NOMO-1 treated with dmso at 0.1 percent for 144 hours (cell line): ENCODE measurements around the gene WDFY4.

Experiments
- DNase-seq: peaks from one replicate; lab custom pipeline; 2025; ENCODE audit not compliant: unreplicated experiment; lab: John Stamatoyannopoulos, UW

The WDFY4 gene

DNA sequence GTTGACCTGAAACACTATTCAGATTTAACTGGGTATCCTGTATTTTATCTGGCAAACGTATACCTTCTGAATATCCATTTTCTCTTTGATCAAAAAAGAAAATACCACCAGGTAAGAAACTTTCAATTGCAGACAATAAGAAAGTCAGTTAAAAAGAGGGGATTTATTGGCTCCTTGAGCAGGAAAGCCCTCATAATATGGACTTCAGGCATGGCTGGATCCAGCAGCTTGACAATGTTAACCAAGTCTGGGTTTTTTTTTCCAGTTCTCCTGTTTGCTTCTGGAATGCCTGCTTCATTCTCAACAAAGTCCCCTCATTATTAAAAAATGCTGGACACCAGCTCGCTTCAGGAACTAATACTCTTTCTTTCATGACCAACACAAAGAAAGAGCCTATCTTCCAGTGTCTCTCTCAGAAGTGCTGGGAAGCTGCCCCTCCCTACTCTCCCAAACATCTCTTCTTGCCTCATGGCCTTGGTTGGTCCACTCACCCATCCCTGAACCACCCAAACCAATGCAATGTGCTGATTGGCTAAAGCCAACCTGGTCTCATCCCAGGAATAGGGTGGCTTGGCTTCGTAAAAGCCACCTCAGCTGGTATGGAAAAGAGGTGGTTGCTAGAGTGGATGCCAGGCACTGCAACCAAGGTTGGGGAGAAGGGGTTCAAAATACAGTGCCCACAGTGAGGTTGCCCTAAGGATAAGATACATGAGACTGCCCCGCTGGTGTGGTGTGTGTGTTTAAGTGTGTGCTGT lies 30.6 kb upstream of the WDFY4 start:
- no peak for DNase-seq

DNA sequence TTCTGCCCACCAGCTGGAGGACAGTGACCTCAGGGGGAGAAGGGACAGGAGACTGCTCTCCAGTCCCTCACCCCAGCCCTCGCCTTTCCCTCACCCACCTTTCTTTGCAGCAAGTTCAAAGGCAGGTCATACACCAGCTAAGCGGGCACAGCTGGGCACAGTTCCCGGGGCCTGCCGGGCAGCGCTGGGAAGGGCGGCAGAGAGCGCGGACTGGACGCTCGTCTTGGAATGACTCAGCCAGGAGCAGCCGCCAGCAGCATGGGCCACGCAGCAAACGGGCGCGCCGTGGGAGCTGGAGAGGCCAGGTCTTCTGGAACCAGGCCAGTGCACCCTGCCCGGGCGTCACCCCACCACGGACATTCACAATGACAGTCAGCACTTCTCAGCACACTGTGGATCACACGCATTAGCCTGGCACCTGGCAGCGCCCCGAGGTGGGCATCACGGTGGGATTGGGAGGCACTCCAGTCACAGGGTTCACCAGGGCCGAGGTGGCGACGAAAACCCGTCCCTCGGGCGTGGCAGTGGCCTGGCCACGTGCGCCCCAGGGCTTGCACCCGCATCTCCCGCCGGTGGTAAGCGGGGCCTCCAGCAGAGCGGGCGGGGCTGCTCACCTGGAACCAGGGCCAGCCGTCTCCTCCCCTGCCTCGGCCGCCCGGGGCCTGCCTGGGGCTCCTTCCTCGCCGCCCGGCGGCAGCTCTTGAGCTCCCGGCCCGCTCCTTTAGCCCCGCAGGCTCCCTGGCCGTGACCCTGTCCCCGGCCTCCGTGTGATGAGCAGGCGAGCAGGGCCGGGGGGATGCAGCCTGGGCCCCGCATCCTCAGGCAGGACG lies 29.0 kb upstream of the WDFY4 start:
- no peak for DNase-seq

DNA sequence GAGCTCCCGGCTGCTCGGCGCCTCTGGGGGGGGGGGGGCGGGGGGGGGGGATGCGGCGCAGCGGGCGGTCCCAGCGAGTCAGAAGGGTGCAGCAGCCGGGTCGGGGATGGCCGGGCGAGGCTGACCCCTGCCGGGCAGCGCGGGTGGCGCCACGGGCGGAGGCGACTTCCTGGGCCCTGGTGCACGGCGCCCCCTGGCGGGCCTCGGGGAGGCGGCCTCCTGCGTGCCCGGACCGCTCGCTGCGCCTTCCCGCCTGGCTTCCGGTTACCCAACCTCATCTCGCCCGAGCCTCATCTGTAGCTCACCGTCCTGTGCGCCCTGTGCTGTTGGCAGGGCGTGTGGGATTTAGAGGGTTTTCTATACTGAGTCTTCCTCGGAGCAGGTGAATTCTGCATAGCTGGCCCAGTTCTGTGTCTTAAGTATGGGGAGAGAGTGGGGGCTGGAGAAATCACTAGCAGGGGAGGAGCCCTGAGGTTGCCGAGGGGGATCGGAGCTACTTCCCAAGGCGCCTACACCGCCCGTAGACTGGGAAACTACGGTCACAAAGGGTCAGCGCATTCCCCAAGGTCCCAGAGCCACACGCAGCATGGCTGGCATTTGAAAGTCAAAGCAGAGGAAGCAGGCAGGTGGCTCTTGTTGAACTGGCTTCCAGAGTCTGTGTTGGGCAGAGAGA lies 28.3 kb upstream of the WDFY4 start:
- DNase-seq = peak; percentile 87

DNA sequence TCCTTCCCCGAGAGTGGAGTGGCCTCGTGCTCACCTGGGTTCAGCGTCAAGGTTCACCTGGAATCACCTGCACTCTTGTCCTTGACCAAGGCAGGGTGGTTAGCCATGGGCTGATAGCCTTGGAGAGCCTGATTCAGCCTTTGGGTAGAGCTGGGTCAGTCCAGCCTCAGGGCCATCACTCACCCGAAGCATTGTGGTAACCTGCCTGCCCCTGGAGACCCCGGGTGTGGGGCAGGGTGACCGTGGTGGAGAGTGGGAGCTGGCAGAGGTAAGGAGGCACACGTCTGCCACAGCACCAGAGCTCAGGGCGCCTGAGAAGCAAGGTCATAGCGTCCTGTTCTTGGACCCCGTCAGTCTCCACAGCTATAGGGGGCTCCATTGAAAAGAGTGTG lies 27.8 kb upstream of the WDFY4 start:
- no peak for DNase-seq

DNA sequence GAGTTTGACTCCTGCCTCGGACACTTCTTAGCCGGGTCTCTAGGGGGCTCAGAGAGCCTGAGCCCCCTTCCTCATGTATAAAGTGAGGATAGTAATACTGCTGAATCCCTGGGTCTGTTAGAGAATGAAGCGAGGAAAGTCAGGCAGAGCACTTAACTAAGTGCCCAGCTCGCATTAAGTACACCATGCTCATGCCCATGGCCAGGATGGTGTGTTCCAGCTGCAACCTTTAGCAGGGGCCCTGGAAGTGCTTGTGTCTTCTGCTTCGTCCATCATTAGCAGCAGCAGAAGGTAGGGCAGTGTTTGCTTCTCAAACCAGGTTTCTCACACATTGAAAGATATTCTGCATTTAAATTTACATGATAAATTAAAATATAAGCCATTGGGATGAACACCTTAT lies 27.3 kb upstream of the WDFY4 start:
- no peak for DNase-seq

DNA sequence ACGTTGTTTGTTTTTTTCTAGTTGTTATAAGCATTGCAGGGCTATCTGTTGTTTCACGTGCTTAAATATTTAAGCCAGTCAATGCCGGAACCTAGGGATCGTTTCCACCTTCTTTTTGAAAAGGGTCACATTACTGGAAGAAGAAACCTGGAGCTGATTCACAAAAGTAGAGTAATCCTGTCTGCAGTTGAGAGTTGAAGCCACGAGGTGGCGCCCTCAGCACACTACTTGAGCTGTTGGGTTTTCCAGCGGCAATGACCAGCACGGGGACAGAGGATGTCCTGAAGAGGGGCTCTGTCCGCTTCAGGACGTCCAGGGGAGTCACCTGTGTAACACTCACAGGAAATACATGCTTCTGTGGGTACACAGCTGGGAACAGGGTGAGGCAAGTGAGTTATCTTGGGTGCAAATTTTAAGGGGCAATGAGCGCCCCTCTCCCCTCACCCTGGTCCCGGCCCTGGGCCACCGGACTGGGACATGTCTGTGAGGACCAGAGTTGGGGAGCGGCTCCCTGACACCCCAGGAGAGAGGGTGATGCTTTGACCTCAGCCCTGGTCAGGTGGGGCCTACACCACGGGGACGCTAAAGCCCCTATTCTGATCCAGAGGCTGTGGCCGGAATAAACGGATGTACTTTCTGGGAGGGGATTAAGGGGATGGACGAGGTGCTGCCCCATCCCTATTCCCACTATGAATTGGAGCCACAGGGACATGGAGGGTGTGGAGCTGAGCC lies 26.3 kb upstream of the WDFY4 start:
- DNase-seq = no peak

DNA sequence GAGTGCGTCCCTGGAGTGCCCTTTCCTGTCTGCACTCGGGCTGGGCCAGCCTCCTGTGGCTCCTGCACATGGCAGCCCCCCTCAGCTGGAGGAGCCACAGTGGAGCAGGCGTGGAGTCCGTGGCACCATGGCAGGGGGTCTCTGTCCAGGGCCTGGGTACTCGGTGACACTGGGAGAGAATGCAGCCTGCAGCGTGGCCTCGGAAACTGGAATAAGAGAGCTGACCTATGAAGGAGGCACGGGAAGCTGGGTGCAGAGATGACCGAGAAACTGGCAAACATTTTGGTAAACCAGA lies 25.8 kb upstream of the WDFY4 start:
- DNase-seq = no peak

DNA sequence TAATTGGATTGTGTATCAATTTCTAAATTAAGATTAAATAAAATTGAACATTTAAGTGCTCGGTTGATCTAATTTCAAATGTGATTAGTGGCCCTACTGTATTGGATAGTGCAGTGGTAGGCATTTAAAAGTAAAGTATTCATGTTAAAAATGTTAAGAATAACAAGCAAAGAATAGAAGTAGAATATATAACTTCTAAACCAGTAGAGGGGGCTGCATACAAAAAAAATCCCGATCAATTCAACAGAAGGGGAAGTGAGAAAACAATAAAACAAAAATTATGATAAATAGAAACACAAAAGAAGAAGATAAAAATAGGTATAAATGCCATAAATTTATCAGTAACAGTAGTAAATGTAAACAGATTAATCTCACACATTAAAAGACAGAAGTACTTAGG lies 24.9 kb upstream of the WDFY4 start:
- DNase-seq = peak; percentile 67

DNA sequence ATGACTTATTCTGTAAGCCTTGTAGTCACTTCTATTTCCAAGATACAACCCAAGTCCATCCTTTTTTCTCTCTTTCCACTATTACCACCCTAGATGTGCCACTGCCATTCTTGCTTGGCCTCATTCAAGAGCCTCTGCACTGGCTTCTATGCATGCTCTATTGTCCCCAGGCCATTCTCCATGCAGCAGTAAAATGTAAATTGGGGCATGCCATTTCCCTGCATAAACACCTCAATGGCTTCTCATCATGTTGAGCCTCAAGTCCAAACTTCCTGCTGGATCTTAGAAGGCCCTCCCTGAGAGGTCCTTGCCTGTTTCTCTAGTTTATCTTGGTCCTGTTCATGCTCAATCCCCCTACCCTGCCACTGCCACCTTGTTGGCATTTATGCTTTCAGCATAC lies 23.2 kb upstream of the WDFY4 start:
- DNase-seq = no peak

DNA sequence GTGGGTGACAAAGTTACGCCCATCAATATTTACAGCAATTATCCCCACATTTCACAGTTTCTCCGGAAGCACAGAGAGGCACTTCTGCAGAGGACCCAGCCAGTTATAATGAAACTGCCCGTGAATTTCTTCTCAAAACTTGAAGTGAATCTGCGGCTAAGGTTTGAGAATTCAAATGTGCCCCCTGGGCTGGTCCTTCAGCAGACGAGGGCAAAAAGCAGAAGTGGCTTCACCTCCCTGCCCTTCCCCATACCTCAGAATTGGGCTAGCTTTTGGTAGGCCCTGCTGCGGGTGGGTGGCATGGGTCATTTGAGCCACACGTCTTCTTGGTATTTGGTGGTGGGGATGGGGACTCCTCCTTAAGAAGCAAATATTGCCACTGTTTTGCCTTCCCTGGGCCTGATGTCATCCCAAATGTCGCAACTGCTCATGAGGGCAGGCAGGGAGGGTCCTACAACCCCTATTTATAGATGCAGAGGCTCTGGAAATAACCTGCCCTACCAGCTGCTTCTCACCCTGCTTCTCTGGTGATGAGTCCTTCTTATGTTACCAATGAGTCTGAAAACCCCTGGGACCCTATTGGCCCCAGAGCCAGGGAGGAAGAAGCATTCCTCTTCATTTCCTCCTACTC lies 16.6 kb upstream of the WDFY4 start:
- DNase-seq = peak; percentile 90

DNA sequence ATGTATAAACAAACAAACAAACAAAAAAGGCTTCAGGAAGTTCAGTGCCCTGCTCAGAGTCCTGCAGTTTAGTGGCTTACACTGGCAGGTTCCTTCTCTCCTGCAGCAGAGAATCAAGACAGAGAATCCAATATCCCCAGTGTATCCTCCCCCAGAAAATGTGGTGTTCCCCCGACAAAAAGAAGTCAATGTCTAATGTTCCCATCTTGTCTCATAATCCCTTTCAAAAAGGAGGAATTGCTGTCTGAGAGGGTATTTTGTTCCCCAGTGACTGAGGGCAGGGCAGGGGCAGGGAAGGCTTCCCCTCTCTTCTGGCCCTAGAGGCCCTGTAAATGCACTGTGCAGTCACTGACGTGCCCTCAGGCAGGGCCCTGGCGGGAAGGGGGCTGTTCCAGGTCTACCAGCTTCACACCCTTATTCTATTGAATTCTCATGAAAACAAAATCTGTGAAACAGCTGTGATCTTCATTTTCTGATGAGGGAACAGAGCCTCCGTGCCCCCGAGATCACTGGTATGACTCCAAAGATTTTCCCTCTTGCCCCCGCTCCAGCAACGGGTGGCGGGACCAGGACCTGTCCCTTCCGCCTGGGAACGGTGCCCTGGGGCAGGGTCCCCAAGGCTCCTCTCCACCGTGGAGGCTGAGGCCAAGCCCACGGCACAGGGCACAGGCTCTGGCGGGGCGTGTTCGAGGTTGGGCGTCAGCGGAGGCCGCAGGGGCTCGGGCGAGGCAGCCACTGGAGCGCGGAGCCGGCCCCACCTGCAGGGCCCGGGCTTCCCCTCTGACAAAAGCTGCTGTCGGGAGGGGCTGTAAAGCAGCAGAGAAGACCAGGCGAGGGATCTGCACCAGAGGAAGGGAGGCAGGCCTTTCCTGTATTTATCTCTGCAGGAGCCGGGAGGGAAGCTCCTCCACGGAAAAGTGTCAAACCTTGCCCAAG lies 13.4 kb upstream of the WDFY4 start:
- DNase-seq = no peak

DNA sequence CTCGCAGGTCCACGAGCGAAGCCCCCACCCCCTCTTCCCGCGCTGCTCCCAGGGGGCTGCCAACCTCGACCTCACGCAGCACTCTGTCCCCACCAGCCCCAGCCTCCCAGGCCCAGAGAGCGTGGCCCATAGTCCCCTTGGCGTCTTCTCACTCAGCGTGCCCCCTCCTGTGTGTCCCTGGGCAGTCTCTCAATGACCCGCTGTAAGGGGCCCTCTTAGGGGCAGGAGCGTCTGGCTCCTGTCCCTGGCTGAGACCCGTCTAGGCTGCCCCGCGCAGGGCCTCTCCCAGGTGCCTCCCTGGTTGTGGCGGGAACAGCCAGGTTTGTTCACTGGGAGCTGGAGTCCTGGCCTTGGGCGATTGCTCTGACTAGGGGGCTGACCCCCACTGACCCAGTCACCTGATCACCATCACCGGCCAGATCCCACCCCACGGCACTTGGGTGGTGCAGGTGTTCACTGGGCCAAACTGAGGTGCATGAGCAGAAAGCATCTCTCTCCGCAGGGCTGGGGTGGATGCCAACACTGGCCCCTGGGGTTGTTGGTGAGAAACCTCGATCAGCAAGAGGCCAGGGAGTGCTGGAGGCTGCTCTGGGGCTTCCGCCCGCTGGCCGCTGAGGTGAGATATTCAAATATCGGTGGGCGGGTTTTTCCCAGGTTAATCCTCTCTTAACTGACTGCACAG lies 12.6 kb upstream of the WDFY4 start:
- DNase-seq = no peak

DNA sequence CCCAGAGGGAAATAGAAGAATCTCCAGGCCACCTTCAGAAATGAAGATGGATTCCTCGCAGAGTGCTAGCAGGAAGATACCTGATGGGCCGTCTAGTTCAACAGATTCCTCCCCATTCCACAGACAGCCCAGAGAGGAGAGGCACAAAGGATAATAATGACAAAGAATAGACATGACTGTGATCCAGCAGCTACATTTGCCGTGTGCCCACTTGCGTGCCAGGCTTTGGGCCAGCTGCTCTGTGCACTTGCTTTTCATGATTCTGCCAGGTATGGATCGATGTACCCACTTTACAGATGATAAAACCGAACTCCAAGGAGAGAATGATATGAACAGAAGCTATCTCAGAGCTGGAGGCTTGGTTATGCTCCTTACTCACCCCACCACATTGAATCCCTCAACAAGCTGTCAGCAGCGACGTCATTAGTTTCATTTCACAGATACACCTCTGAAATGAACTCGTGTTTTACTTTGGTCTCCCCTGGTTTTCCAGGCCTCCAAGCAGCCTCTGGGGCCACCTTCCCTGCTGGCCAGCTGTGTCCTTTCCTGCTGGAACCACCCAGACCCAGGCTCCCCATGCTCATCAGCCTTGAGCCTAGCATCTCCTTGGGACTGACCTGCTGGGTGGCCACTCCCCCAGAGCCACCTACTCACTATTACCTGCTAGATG lies 11.9 kb upstream of the WDFY4 start:
- DNase-seq = no peak

DNA sequence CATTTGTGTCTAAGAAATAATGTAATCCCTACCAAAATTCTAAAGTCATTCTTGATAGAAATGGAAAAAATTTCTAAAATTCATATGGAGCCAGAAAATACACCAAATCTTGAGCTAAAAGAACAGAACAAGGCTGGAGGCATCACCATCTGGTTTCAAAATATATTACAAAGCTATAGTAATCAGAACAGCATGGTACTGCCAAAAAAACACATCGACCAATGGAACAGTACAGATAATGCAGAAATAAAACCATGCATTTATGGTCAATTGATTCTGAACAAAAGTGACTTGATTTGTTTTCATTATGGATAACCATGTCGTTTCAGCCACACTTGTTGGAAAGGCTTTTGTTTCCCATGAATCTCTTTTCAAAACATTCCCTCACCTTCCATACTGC lies 7.0 kb upstream of the WDFY4 start:
- DNase-seq = no peak

DNA sequence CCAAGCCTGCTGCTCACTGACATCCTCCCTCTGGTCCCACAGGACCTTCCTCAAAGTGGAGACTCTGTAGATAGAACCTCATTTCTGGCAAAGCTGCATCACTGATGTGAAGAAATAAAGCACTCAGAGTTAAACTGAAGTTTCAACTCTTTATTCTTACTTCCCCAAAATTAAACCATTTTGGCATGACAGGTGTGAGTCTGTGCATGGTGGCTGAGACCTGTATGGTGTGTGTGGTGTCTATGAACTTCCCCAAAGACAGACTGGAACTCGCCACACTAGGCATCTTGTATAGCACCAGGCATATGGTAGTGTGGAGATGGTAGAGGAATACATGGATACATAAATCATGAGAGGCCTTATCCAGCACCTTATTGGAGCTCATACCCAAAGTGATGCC lies 6.6 kb upstream of the WDFY4 start:
- DNase-seq = no peak

DNA sequence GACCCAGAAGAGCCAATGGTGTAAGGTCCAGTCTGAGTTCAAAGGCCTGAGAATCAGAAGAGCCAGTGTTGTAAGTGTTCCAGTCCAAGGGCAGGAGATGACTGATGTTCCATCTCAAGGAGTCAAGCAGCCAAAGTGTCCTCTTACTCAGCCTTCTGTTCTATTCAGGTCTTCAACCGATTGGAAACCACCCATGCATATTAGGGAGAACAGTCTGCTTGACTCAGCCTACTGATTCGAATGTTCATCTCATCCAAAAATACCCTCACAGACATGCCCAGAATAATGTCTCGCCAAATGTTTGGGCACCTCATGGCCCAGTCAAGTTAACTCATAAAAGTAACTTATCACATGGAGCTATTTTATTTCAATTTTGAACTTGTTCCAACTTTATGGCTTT lies 2.9 kb upstream of the WDFY4 start:
- no peak for DNase-seq

DNA sequence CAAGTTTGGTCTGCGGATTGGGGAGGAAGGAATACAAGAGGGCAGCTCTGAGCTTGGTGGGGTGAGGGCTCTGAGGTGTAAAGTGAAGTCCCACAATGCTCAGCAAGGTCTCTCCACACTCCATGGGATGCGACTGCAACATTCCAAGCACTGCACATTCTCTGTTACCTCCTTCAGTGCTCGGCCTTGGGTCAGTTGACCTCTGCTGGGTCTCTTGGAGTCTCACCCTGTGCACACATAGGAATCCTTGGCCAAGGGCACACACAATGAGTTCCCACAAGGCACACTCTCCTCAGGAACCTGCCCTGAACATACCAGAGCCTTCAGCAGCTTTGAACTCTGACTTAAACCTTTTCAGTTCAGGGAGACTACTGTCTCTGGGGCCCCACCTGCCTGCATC lies 2.4 kb upstream of the WDFY4 start:
- DNase-seq = no peak

DNA sequence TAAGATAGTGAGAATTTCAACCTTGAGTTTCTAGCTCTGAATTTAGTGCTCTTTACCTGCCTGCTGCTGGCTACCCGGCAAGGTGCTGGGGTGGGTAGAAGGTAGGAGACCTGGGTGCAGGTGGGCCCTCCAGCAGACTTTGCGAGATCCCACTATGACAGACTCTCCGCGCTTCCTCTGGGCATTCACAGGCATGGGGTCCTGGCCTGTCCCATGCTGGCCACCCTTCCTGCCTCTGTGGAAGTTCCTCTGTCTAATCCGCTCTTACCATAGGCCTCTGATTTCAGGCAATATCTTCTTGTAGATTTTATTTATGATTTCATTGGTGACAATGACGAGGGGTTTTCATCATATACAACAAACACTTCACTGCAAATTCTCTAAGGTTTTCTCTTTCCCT lies 1.2 kb upstream of the WDFY4 start:
- DNase-seq = no peak

DNA sequence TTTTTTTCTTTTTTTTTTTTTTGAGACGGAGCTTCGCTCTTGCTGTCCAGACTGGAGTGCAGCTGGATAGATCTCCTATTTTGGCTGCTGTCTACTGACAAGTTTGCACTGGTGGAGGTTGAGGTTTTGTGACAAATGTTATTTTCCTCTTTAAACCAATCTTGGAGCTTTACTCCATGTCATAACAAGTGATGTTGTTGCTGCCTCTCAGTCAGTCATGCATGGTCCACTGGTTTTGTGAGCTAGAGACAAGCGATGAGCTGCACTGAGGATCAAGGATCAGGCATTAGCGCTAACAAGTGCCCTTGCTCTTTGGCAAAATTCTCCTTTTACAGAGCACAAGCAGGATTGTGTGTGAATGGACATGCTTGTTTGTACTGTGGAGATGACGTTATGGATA lies 805 bp upstream of the WDFY4 start:
- DNase-seq = no peak
